ENCODE results near the gene CACNA2D2.

Gene CACNA2D2

GRCh38 chr3:50380405-50381085, 122.9 kb downstream of the CACNA2D2 start:
- H3K4me3 ChIP-seq (ENCODE audit: low read length) = no peak overlapping the region
- no peak for TF ChIP-seq CTCF (conservative IDR thresholded peaks at IDR 0.05; ENCODE audit: low read depth, low read length)
- DNase-seq (ENCODE audit: low read depth) = no peak

GRCh38 chr3:50378757-50379156, 124.7 kb downstream of the CACNA2D2 start:
- no peak overlapping the region for H3K4me3 ChIP-seq (ENCODE audit: low read length)
- no peak for DNase-seq (ENCODE audit: low read depth)
- no peak for TF ChIP-seq CTCF (conservative IDR thresholded peaks at IDR 0.05; ENCODE audit: low read depth, low read length)

GRCh38 chr3:50378024-50378423, 125.4 kb downstream of the CACNA2D2 start:
- TF ChIP-seq CTCF (conservative IDR thresholded peaks at IDR 0.05; ENCODE audit: low read depth, low read length) = no peak
- no peak overlapping the region for H3K4me3 ChIP-seq (ENCODE audit: low read length)
- DNase-seq (ENCODE audit: low read depth) = no peak

GRCh38 chr3:50375258-50375931, 128.0 kb downstream of the CACNA2D2 start:
- peak; percentile 29 for TF ChIP-seq CTCF (conservative IDR thresholded peaks at IDR 0.05; ENCODE audit: low read depth, low read length)
- no peak overlapping the region for H3K4me3 ChIP-seq (ENCODE audit: low read length)
- no peak for DNase-seq (ENCODE audit: low read depth)

- no peak overlapping the region for H3K4me3 ChIP-seq (ENCODE audit: low read length)
- no peak for DNase-seq (ENCODE audit: low read depth)
- TF ChIP-seq CTCF (conservative IDR thresholded peaks at IDR 0.05; ENCODE audit: low read depth, low read length) = no peak
Observed at GRCh38 chr3:50374363-50375257, 128.8 kb downstream of the CACNA2D2 start.

GRCh38 chr3:50373146-50374051, 130.0 kb downstream of the CACNA2D2 start:
- TF ChIP-seq CTCF (conservative IDR thresholded peaks at IDR 0.05; ENCODE audit: low read depth, low read length) = no peak
- no peak overlapping the region for H3K4me3 ChIP-seq (ENCODE audit: low read length)
- no peak for DNase-seq (ENCODE audit: low read depth)

All from retinal pigment epithelial cell (primary cell).